NCI-H1436 (cell line): Measurements from ENCODE around the gene MAPK10.
"Not testable (repeated sequence)": the region's sequence is repeated elsewhere in the genome, so short reads cannot be mapped to it uniquely, and the experiment has no call there.

ENCODE experiments used
- DNase-seq: peaks from one replicate; lab custom pipeline; 2025; lab: John Stamatoyannopoulos, UW

The MAPK10 gene

GRCh38 chr4:86106475-86106874 lies 253.4 kb downstream of the MAPK10 start:
- no peak for DNase-seq

- DNase-seq = no peak
These were observed 258.0 kb downstream of the MAPK10 start for GRCh38 chr4:86101841-86102240.

GRCh38 chr4:86101410-86101809 lies 258.4 kb downstream of the MAPK10 start:
- no peak for DNase-seq

DNA sequence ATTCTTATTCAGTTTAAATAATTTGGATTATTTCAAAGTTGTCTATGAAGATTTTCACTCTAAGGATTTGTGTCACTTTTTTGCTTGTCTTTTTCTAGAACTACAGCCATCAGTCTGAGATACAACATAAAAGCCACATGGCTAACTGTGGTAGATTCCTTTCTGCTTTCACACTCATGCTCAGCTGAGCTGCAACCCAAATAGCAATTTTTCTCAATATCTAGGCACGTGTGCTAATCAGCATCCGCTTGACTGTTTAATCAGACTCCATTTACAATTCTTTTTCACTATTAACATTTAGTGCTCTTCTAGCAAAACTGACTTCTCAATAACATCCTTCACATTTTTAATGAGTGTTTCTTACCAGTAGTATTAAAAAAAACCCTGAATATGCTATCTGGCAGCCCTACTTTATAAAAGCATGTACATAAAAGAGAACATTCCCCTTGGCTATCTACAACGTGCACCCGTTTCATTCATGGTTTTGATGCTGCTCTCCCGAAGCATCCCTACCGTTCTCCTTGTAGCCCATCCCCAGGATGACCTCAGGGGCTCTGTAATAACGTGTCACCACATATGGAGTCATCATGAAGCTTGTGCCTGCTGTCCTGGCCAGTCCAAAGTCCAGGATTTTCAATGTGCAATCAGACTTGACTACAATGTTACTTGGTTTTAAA lies 259.2 kb downstream of the MAPK10 start:
- no peak for DNase-seq

DNA sequence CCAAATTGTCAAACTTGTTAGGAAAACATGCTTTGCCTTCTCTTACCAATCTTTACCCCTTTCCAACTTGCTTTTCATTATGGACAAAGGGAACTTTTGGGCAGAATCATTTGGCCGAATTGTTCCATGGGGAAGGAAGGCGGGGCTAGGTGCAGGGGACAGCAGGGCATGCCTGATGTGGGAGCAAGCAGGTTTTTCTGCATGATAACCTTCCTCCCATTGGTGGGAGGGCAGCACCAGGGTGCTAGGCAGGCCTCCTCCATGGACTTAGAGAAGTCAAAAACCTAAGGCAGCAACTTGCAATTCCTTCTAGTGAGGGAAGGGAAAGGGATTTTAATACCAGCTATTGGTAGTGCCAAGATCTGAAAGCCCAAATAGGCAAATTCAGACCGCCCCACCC lies 260.5 kb downstream of the MAPK10 start:
- DNase-seq = no peak

DNA sequence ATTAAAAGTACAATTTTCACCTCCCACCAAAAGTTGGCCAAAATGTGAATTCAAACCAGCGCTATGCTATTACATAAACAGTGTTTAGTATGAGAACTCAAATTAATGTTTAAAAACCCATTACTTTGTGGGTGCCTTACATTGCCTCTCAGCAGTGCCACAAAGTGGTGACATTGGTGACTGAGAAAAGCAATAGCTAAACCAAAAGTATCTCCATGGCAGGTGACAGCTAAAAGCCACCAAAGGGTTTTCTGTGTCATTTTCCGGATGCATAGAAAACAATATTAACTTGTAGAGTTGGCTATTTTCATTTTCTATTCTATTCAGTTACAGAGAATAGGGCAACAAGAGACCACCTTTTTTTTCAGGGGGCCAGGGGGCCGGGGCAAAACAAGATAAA lies 261.2 kb downstream of the MAPK10 start:
- DNase-seq = no peak

DNA sequence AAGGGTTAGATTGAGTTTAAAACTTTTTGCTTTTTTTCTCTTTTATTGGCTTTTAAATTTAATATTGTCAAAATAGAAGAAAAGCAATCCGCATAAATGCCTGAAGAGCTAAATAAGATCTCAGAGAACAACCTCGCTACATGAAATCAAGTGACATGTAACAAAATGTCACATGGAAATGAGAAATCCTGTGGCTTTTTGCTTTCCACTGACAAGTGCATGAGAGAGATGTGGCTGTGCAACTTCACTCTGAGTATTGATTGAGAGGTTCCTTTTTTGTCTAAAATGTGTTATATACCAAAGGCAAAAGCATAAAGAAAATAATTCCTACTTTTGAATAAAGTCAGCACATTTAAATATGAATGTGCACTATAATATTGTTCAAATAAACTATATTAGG lies 263.5 kb downstream of the MAPK10 start:
- DNase-seq = no peak

DNA sequence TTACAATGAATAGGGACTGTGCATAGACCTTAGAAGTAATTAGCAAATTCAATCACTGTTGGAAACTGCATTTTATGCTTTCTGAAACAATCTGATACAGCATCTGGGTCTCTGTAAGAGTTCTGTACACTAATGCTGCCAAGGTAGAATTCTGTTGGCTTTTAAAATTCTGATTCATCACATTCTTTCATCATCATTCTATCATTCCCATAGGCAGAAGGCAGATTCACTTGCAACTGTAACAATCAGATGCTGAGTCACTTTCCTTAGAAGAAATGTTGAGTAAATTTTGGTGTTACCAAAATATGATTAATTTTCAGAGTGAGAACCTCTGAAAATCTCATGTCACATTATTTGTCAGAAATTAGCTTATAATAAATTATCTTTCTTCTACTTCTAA lies 267.2 kb downstream of the MAPK10 start:
- no peak for DNase-seq

- no peak for DNase-seq
These were observed 268.7 kb downstream of the MAPK10 start for GRCh38 chr4:86091201-86091600.

GRCh38 chr4:86089781-86090323 lies 270.0 kb downstream of the MAPK10 start:
- DNase-seq = no peak

- no peak for DNase-seq
These were observed 270.8 kb downstream of the MAPK10 start for GRCh38 chr4:86089053-86089452.

DNA sequence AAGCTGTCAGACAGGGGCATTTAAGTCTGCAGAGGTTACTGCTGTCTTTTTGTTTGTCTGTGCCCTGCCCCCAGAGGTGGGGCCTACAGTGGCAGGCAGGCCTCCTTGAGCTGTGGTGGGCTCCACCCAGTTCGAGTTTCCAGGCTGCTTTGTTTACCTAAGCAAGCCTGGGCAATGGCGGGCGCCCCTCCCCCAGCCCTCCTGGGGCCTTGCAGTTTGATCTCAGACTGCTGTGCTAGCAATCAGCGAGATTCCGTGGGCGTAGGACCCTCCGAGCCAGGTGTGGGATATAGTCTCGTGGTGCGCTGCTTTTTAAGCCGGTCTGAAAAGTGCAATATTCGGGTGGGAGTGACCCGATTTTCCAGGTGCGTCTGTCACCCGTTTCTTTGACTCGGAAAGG lies 284.1 kb downstream of the MAPK10 start:
- not testable (repeated sequence) for DNase-seq

DNA sequence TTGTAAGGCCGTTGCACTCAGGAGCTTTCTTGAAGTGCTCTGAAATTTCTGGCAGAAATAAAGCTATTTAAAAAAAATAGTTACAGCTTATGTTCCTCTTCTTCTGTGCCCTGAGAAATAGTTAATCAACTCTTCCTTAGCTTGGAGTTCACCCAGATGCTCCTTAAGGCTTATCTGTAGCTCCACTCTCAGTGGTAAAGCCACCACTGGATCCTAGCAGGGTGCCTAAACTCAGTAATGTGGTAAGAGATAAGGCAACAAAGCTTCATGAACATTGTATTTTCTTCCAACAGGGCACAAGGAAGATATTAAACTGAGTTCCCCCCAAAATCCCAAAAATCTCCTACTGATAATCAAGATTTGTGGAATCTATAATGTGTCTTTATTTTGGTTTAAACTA lies 299.5 kb downstream of the MAPK10 start:
- DNase-seq = no peak

GRCh38 chr4:86058621-86059020 lies 301.2 kb downstream of the MAPK10 start:
- DNase-seq = no peak

DNA sequence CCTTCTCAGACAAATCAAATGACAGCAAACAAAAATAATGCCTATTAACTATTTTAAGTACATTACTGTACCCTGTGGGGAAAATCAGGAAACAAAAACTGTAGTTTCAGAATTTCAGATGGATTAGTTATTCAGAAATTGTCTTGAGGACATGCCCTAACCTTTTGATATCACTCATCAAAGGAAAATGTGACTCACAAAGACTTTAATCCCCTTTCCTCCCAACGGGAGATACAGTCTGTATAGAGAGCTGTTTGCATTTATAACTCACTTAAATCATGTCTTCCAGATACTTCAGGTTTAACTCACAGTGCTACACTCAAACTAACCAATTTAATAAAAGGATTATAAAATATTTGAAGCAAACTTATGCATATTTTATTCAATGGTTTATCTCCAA lies 304.0 kb downstream of the MAPK10 start:
- no peak for DNase-seq

GRCh38 chr4:86054286-86055032 lies 305.4 kb downstream of the MAPK10 start:
- no peak for DNase-seq

DNA sequence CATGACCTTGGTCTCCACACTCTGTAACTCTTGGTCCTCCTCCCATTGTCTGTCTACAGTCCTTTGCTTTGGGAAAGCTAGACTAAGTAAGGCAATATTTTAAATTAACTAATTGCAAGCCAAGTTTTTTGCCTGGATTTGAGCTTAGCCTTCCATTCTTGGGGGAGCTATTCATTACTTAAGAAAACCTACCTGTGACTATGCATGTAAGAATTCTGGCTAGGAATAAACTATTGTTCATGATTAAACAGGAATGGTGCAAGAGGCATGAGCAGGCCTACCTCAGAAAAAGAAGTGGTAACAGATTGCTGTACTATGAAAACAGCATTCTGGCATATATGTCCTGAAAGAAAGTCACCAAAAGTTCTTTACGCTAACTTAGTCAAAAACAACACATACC lies 309.4 kb downstream of the MAPK10 start:
- DNase-seq = no peak

DNA sequence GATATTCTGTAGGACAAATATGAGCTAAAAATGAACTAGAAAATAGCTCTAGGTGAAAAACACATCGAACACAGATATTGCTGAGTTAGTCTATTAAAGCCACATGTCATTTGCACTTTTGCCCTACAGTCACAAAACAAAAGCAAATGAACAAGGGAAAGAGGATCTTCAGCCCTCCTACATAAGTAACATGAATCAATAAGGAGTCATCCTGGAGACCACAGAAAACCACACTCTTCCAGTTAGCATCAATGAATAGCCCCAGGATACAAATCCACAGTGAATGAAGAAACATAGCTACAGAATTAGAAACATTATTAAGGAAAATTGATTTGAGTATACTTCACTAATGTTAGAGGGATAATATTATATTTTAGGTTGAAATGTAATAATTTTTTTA lies 311.4 kb downstream of the MAPK10 start:
- DNase-seq = no peak

- no peak for DNase-seq
These were observed 315.3 kb downstream of the MAPK10 start for GRCh38 chr4:86044593-86044985.

- peak; percentile 60 for DNase-seq
These were observed 315.9 kb downstream of the MAPK10 start for GRCh38 chr4:86043755-86044592.

DNA sequence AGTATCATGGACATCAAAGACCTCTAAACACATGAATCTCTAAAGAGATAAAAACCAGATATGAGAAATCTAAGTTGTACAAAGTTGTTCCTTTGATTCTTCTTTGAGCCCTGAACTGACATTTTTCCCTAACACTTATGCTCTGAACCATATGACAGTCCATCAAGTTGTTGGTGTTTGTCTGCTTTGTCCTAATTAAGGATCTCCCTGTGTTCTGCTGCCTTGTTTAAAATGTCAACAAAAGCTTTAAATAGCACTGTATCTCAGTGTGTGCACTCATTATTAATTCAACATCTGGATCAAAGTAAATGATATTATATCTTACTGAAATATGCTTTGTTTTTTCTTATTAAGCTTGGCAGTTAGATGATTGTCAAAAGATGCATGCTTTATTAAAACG lies 321.8 kb downstream of the MAPK10 start:
- DNase-seq = no peak

- no peak for DNase-seq
These were observed 323.1 kb downstream of the MAPK10 start for GRCh38 chr4:86036736-86037135.

DNA sequence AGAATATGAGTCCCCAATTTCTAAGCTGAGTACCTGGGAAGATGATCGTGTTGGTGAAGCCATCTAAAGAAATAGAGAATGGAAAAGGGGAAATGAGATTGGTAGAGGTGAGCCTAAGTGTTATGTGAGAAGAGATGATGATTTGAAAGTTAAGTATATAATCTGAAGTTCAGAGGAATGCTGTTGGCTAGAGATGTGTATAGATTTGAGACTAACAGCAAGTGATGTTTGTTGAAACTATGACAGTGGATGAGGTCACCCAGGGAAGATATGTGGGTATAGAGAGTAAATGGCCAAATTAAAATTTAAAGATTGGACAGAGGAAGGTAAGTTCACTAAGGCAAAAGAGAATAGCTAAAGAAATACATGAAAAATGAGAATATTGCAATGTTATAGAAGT lies 324.2 kb downstream of the MAPK10 start:
- DNase-seq = no peak
